ENCODE measurements around the gene GPR101. TPM values are rescaled to one million over a fixed set of nuclear protein-coding genes. Genes with fewer than 3 reads are reported as not detected.

GPR101 gene, protein sequence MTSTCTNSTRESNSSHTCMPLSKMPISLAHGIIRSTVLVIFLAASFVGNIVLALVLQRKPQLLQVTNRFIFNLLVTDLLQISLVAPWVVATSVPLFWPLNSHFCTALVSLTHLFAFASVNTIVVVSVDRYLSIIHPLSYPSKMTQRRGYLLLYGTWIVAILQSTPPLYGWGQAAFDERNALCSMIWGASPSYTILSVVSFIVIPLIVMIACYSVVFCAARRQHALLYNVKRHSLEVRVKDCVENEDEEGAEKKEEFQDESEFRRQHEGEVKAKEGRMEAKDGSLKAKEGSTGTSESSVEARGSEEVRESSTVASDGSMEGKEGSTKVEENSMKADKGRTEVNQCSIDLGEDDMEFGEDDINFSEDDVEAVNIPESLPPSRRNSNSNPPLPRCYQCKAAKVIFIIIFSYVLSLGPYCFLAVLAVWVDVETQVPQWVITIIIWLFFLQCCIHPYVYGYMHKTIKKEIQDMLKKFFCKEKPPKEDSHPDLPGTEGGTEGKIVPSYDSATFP
- total RNA-seq = not detected in 2 replicates

DNA sequence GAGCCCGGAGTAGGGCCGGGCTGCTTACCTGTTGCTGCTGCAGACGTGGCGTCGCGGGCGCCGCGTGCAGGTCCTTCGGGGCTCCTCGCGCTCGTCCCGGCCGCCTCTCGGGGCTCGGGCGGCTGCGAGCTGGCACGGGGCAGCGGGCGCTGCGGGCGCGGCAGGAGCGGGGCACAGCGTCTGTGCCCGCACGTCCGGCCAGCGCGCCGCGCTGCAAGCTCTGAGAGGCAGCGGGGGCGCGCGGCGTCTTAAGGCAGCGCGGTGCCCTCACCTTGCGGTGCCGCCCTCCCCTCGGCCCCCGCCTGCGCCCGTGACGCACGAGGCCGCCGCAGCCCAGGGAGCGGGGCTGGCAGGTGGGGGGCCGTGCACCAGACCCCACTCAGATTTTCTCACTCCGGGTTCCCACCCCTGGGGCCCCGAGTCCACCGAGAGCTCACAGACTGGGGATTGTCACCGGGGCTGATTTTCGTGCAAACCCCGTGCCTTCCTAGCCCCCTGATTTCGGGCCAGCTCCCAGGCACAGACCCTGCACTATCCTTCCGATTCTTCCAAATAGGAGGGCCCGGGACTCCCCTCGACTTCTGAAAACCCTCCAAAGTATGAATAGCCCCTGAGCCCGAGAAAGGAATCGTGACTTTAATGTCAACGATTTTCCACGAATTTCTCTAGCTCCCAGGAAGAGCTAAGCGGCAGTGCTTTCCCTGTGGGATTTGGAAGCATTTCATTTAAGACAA lies at the start of gene GPR101:
Gene GPR101, minus strand, starts transcription at position 222 of the 734 bp plus-strand sequence. CDS start 2,321 bp downstream, outside the sequence.

Other genes with a start within 250 kb of the GPR101 start
- gene RBMX, start 153.3 kb downstream of the GPR101 start, total RNA-seq = 224 and 247 TPM in 2 replicates

Data from mammary microvascular endothelial cell (primary cell).